LNCAP (cell line): ENCODE results near the gene HEYL.

Source experiments
- TF ChIP-seq, protein P1 (sequence below): fragments of 450-650 bp; IDR thresholded peaks from 2 replicates; pipeline ENCODE4 v1.5.1; 2017; ENCODE audit warnings: mild to moderate bottlenecking

HEYL gene

DNA sequence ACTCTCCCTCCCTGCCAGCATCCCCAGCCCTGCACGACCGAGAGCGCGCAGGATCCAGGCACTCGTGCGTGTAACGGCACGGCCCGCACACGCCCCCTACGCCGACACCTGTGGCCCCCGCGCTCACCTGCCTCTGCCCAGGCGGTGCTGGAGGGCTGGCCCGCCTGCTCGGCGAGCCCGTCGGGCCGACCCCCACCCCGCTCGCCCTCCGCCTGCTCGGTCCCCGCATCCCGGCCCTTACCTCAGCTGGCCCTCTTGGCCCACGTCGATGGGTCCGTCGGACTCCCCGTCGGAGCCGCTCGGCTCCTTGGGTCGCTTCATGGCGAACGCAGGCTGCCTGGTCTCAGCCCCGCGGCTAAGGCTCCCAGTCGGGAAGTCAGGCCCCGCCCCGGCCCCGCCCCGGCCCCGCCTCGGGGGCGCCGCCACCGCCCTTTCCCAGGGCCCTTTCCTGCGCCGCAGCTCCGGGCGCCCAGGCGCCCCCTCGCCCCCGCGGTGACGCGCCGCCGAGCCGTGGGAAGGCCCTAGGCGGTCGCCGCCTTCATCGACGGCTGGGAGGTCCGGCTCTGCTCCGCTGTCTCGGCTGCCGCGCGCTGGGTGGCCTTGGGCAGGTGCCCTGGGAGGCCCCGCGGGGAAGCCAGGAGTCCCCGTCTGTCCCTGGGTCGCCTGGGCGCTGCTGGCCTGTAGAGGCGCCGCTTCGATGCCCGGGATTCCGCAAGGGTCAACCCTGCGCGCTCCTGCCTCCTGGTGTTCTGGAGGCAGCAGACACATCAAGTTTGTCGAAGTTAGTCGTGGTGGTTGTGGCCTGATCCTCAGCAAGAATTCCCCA lies at the start of gene HEYL:
HEYL (minus strand) TSS at position 339 of the 826 bp plus-strand sequence; CDS start at position 321, 18 bp downstream.
- TF ChIP-seq, protein P1, sequence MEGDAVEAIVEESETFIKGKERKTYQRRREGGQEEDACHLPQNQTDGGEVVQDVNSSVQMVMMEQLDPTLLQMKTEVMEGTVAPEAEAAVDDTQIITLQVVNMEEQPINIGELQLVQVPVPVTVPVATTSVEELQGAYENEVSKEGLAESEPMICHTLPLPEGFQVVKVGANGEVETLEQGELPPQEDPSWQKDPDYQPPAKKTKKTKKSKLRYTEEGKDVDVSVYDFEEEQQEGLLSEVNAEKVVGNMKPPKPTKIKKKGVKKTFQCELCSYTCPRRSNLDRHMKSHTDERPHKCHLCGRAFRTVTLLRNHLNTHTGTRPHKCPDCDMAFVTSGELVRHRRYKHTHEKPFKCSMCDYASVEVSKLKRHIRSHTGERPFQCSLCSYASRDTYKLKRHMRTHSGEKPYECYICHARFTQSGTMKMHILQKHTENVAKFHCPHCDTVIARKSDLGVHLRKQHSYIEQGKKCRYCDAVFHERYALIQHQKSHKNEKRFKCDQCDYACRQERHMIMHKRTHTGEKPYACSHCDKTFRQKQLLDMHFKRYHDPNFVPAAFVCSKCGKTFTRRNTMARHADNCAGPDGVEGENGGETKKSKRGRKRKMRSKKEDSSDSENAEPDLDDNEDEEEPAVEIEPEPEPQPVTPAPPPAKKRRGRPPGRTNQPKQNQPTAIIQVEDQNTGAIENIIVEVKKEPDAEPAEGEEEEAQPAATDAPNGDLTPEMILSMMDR = no peak

DNA sequence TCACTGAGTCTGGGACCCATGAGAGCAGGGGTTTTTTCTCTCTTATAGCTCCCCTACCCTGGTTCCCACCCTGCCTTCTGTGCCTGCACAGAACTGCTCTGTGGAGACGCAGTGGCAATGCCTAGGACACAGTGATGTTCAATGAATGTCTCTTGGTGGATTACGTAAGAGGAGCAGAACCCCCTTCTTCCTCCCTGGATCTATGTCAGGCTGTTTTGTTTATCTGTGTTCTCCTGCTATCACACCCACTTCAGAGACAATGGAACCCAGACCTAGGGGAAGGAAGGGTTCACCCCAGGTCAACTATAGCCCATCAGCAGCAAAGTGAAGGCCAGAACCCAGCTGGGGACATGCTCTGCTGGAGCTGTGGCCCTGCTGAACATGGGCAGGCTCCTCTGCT lies 49.8 kb upstream of the HEYL start:
- TF ChIP-seq, protein P1 = no peak

DNA sequence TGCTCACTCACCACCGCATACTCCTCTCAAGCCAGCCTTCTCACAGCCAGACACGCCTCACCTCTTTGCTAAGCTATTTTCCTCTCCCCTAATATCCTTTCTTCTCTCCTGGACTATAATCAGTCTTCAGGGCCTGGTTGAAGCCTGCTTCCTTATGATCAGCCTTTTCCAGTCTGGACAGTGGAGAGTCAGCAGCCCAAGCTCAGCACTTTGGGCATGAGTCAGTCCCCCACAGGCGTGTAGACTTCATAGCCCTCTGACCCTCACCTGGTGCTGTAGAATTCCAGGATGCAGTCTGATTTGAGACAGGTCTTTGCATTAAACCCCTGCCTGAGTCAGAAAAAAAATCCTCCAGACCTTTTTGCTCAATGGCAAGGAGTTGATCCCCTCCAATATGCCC lies 49.3 kb upstream of the HEYL start:
- TF ChIP-seq, protein P1 = no peak

DNA sequence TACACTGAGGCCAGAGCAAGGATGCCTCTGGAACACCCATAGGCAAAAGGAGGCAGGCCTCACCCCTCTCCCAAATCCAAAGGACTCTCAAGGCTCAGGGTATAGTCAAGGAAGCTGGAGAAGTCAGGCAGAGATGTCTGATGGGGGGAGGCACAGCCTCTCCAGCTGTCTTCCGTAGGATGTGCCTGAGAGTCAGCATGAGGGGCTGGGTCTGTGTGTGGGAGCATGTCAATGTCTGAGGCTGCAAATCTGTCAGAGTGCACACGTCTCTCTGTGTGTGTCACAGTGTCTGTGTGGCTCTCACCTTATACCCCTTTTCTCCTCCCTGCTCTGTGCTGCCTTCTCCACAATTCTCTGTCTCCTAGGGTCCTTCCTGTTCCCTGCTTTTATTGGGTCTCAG lies 47.8 kb upstream of the HEYL start:
- TF ChIP-seq, protein P1 = no peak

DNA sequence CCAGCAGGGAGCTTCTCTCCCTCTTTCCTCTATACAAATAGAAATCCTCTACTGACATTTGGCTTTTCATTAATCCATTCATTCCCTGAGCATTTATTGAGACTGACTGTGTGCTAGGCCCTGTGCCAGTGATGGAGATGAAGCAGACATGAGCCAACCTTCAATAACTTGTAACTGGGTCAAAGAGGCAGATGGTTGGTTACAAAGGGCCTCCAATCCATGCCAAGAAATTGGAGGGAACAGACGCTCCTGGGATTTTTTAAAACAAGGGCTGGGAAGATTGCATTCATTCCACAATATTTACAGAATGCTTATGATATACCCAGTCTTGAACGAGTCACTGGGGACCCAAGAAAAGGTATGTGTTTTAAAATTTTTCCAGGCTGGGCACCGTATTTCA lies 45.6 kb upstream of the HEYL start:
- TF ChIP-seq, protein P1 = no peak

DNA sequence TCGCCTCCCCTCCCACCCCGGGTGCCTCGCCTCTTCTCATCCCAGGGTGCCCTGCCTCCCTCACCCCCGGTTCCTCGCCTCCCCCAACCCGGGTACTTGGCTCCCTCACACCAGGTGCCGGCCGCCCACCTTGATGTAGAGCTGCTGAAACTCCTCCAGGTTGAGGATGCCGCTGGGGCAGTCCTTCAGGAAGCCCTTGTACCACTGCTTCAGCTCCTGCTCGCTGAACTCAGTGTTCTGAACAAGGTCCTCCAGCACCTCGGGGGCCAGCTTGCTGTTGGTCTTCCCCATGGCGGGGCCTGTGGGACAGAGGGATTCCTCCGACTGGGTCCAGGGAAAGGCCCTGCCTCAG lies 44.8 kb upstream of the HEYL start:
- TF ChIP-seq, protein P1 = no peak

DNA sequence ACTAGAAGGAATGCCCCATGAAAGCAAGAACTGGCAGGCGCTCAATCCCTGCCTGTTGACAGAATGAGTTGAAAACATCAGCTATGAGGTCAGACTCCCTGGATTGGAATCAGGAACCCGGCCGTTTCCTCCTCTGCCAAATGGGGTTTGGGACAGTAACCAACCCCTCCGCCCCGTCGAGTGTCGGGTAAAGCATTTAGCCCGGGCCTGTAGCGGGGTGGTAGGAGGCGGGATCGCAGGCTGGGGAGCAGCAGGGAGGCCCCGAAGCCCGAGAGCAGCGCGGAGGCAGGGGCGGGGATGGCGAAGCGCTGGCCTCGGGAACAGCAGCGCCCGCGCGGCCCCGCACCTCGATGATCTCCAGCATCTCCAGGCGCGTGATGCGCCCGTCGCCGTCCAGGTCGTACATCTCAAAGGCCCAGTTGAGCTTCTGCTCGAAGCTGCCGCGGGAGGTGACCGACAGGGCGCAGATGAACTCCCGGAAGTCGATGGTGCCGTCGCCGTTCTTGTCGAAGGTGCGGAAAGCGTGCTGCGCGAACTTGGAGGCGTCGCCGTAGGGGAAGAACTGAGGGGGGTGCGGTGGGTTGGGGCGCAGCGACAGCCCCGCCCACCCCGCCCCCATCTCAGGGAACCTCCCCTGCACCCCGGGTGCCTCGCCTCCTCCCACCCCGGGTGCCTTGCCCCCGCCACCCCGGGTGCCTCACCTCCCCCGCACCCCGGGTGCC lies 44.3 kb upstream of the HEYL start:
- TF ChIP-seq, protein P1 = no peak
